K562 (cell line): ENCODE data around the gene NAT8L. TPM values are rescaled to one million over a fixed set of nuclear protein-coding genes. Genes with fewer than 3 reads are reported as not detected.
A peak's percentile ranks its signal among the peaks of the same experiment; 100 is the strongest.

Source experiments
- ATAC-seq: fragments of 200-7000 bp; cut with Tn5 transposase; 3 replicates; pipeline ENCODE4 v1.9.1; 2020; ENCODE audit warnings: moderate library complexity
- BruUV-seq: library from RNA; stranded (reverse); fragments of 400-500 nt; replicated peaks from 2 replicates; lab custom pipeline; 2021; lab: Mats Ljungman, UMichigan
- CTCF ChIA-PET: fragments of 300-600 bp; formaldehyde crosslinking; extraction: SDS; loops from one replicate; lab custom pipeline; 2021; ENCODE audit warnings: low intra/inter-chr PET ratio; lab: Yijun Ruan, JAX
- POLR2A ChIA-PET: fragments of 300-600, 350-650 bp; sonication (Branson Sonifier 250); formaldehyde crosslinking; extraction: SDS; loops from one replicate; lab custom pipeline; 2021; ENCODE audit warnings: antibody characterized with exemption, inconsistent platforms; lab: Yijun Ruan, JAX
- DNase-seq, 4 experiments: peaks; one replicate each; pipeline versions ENCODE4 v3.0.0 to v3.0.0-alpha.2; 2011 to 2018; ENCODE audit warnings: low spot score in 3 of 4, mixed read lengths in 3 of 4; ENCODE audit errors: extremely low read depth in 1 of 4
- FAIRE-seq: peaks from 2 replicates; lab custom pipeline; 2011; peaks lifted over from hg19 to GRCh38; lab: Jason Lieb, UNC
- H2AFZ ChIP-seq: 2 replicates; pipeline ENCODE4 v1.6.0; 2011; ENCODE audit warnings: low read depth, low read length, control low read depth, inconsistent platforms
- H3K27ac ChIP-seq: fragments of 200-600 bp; 3 replicates; pipeline ENCODE4 v1.8.0; 2011; ENCODE audit warnings: low read depth, mild to moderate bottlenecking, control low read depth, inconsistent platforms, low read length, moderate library complexity, mixed read lengths; ENCODE audit errors: extremely low read depth
- H3K27me3 ChIP-seq, 2 experiments: fragments of 300-600 bp in 1 of 2; 2 replicates in 1 of 2; 3 replicates in 1 of 2; pipeline versions ENCODE4 v1.6.0 to v1.8.0; 2011; ENCODE audit warnings: inconsistent platforms in 2 of 2, low read length in 2 of 2, mild to moderate bottlenecking in 1 of 2, mixed read lengths in 1 of 2, moderate library complexity in 1 of 2; ENCODE audit not compliant: control insufficient read depth in 2 of 2, insufficient read depth in 2 of 2
- H3K36me3 ChIP-seq: fragments of 300-600 bp; 3 replicates; pipeline ENCODE4 v1.8.0; 2011; ENCODE audit warnings: mild to moderate bottlenecking, low read length, inconsistent platforms; ENCODE audit not compliant: control insufficient read depth, insufficient read depth
- H3K4me1 ChIP-seq, 2 experiments: fragments of 200-600 bp in 1 of 2; replicated peaks in 1 of 2; 2 replicates in 1 of 2; 3 replicates in 1 of 2; pipeline versions ENCODE4 v1.5.1 to v1.8.0; 2011; ENCODE audit warnings: inconsistent platforms in 2 of 2, low read length in 2 of 2, mild to moderate bottlenecking in 1 of 2, mixed read lengths in 1 of 2, moderate library complexity in 1 of 2; ENCODE audit not compliant: control insufficient read depth in 2 of 2, insufficient read depth in 2 of 2
- H3K4me2 ChIP-seq: 2 replicates; pipeline ENCODE4 v1.6.1; 2011; ENCODE audit warnings: low read length, control low read depth, inconsistent platforms, mixed read lengths; ENCODE audit not compliant: insufficient read depth
- H3K4me3 ChIP-seq: fragments of 200-600 bp; sonication (generic), shearing (Covaris generic); 2 replicates; pipeline ENCODE4 v1.5.1; 2016; ENCODE audit warnings: control low read depth, inconsistent platforms
- H3K79me2 ChIP-seq: fragments of 200-600 bp; 3 replicates; pipeline ENCODE4 v1.8.0; 2011; ENCODE audit warnings: low read length, inconsistent platforms; ENCODE audit not compliant: control insufficient read depth, insufficient read depth
- H3K9ac ChIP-seq, 2 experiments: 2 replicates each; pipeline versions ENCODE4 v1.6.0 to v1.6.1; 2011; ENCODE audit warnings: low read depth in 2 of 2, low read length in 2 of 2, control low read depth in 1 of 2, inconsistent platforms in 1 of 2, mild to moderate bottlenecking in 1 of 2, mixed read lengths in 1 of 2; ENCODE audit not compliant: insufficient read depth in 1 of 2
- H3K9me1 ChIP-seq: one replicate; pipeline ENCODE4 v1.6.0; 2011; ENCODE audit warnings: inconsistent platforms, mild to moderate bottlenecking, low read length, moderate library complexity; ENCODE audit not compliant: control insufficient read depth, insufficient read depth
- H3K9me3 ChIP-seq: replicated peaks from 2 replicates; pipeline ENCODE4 v1.5.1; 2011; ENCODE audit warnings: low read depth, low read length, inconsistent platforms; ENCODE audit not compliant: control insufficient read depth, insufficient read depth
- H4K20me1 ChIP-seq: replicated peaks from 2 replicates; pipeline ENCODE4 v1.6.1; 2011; ENCODE audit warnings: low read length, inconsistent platforms, mixed read lengths; ENCODE audit not compliant: control insufficient read depth, insufficient read depth
- CREB1 ChIP-seq, 2 experiments: sonication (generic) in 1 of 2; formaldehyde crosslinking in 1 of 2; IDR thresholded peaks; 2 replicates each; pipeline versions ENCODE4 v1.6.1 to v1.8.0; 2012 to 2022; ENCODE audit warnings: inconsistent platforms in 1 of 2, mild to moderate bottlenecking in 1 of 2, missing genetic modification reagents in 1 of 2, moderate library complexity in 1 of 2
- ELF4 ChIP-seq: fragments of 450-650 bp; formaldehyde crosslinking; IDR thresholded peaks from 2 replicates; pipeline ENCODE4 v1.4.0; 2022; ENCODE audit warnings: missing genetic modification characterization
- FOXK1 ChIP-seq: sonication (generic); formaldehyde crosslinking; IDR thresholded peaks from 2 replicates; pipeline ENCODE4 v1.8.0; 2022; ENCODE audit warnings: missing genetic modification reagents, mild to moderate bottlenecking, borderline replicate concordance
- JUN ChIP-seq, 2 experiments: sonication (generic) in 1 of 2; formaldehyde crosslinking in 1 of 2; IDR thresholded peaks; 2 replicates each; pipeline versions ENCODE4 v1.6.1 to v1.8.0; 2012 to 2022; ENCODE audit warnings: borderline replicate concordance in 2 of 2, mild to moderate bottlenecking in 2 of 2, improper control_type of control experiment in 1 of 2, low read depth in 1 of 2, low read length in 1 of 2, missing genetic modification reagents in 1 of 2
- NBN ChIP-seq: fragments of 450-650 bp; IDR thresholded peaks from 2 replicates; pipeline ENCODE4 v1.6.1; 2016; ENCODE audit warnings: low read depth, mild to moderate bottlenecking
- NFYB ChIP-seq: IDR thresholded peaks from 2 replicates; pipeline ENCODE4 v1.6.1; 2011; ENCODE audit warnings: mild to moderate bottlenecking, moderate library complexity; ENCODE audit not compliant: insufficient read length; ENCODE audit errors: extremely low read depth
- SMARCC2 ChIP-seq: fragments of 450-650 bp; IDR thresholded peaks from 2 replicates; pipeline ENCODE4 v1.6.1; 2017; ENCODE audit warnings: antibody characterized with exemption, moderate library complexity, mild to moderate bottlenecking, low read depth
- TCF7 ChIP-seq: sonication (generic); IDR thresholded peaks from 2 replicates; pipeline ENCODE4 v1.6.1; 2016; ENCODE audit warnings: antibody characterized with exemption, borderline replicate concordance
- ZC3H8 ChIP-seq: fragments of 450-650 bp; IDR thresholded peaks from 2 replicates; pipeline ENCODE4 v1.6.1; 2017
- ZNF197 ChIP-seq: fragments of 200-800 bp; sonication (Bioruptor generic); IDR thresholded peaks from 2 replicates; pipeline ENCODE4 v1.6.1; 2016; ENCODE audit warnings: low read depth, missing genetic modification characterization, missing compliant biosample characterization
- ZSCAN32 ChIP-seq: fragments of 450-650 bp; formaldehyde crosslinking; IDR thresholded peaks from 2 replicates; pipeline ENCODE4 v1.4.0; 2020; ENCODE audit warnings: mild to moderate bottlenecking, moderate library complexity
- WGBS: fragments of 100-300 bp; shearing (Covaris generic); methylation state at CpG from one replicate; pipeline ENCODE4 v1.1.6; 2016; ENCODE audit warnings: low coverage, mixed read lengths; ENCODE audit not compliant: insufficient coverage; ENCODE audit errors: missing lambda C conversion rate; 5-methylcytosine and 5-hydroxymethylcytosine counted together
- in situ Hi-C: fragments of 300-500 bp; cut with MboI; formaldehyde crosslinking; loops from 4 replicates; pipeline ENCODE4 v1.15.0; 2018; ENCODE audit warnings: inconsistent platforms, mixed read lengths
- intact Hi-C: fragments of 100-400 bp; cut with micrococcal nuclease; formaldehyde crosslinking; loops from 2 replicates; pipeline ENCODE4 v1.14.2; 2022
- polyA plus RNA-seq, 8 experiments: library from polyadenylated mRNA; depleted of rRNA in 4 of 8; stranded (reverse) in 5 of 8; unstranded in 3 of 8; fragments of >200 nt; fragmentation: Nextera tagmentation in 2 of 8; fragmentation: Illumina TruSeq in 1 of 8; extraction: Ambion mirVana in 2 of 8; extraction: Trizol in 1 of 8; gene quantifications; 2 replicates each; pipeline versions ENCODE4 v1.2.1 to v1.2.3, GENCODE V29; 2011 to 2014; ENCODE audit warnings: inconsistent platforms in 1 of 8, missing spikeins in 1 of 8
- total RNA-seq, 7 experiments: library from RNA; depleted of rRNA in 6 of 7; stranded (reverse); fragments of >200 nt in 6 of 7; fragmentation: Illumina TruSeq in 2 of 7; extraction: Trizol in 2 of 7; gene quantifications; 2 replicates each; pipeline versions ENCODE4 v1.2.1 to v1.2.3, GENCODE V29; 2011 to 2021; ENCODE audit warnings: low replicate concordance in 1 of 7
- TF ChIP-seq, protein P1 (sequence below): fragments of 450-650 bp; IDR thresholded peaks from 2 replicates; pipeline ENCODE4 v1.6.1; 2017; ENCODE audit warnings: antibody characterized with exemption, mild to moderate bottlenecking
- TF ChIP-seq, protein P2 (sequence below), 2 experiments: fragments of 250-450 bp in 1 of 2; fragments of 450-650 bp in 1 of 2; sonication (Bioruptor Pico) in 1 of 2; IDR thresholded peaks; 2 replicates each; pipeline versions ENCODE4 v1.6.1 to v1.8.0; 2016 to 2021; ENCODE audit warnings: mild to moderate bottlenecking in 2 of 2, moderate library complexity in 2 of 2, missing compliant biosample characterization in 1 of 2, missing genetic modification characterization in 1 of 2
- TF ChIP-seq, protein P3 (sequence below): IDR thresholded peaks from 2 replicates; pipeline ENCODE4 v1.6.1; 2012; ENCODE audit warnings: low read depth, low read length, improper control_type of control experiment, borderline replicate concordance

The NAT8L gene
- total and polyA plus RNA-seq, 9 of the 15 experiments (the other 6 are each of a cell fraction or from before 2014, with no cell fraction given) = 0.06 to 11.0 (median 1.5) TPM

DNA sequence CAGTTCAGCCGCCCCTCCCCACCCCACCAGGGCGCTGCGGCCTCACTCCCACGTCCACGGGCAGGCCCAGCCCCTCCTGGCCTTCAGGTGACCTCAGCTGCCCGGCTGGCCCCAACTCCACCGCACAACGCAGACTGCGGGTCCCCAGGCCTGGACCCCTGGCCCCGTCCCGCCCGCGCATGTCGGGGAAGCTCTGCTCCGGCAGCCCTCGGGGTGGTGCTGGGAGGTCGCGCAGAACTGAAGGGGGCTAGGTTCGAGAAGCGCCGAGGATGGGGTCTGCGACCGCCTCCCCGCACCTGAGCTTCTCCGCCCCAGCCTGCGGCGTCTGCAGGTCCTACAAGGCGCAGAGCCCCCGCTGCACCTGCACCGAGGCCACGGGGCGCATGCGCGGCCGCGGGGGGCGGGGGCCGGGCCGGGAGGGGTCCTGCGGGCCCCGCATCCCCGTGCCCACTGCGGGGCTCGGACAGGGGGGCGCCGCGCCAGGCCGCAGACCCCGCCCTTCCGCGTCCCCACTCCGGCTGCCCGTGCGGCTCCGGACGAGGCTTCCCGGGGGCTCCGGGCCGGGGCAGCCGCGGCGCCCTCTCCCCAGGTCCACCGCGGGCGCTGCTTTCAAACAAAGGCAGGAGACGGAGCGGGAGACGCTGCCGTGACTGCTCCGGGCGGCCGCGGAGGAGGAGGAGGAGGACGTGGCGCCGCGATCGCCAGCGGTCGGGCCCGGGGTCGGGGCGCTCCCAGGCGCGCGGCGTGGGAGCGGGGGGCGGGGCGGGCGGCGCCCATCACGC is 672 bp upstream of the NAT8L start:
- no peaks in the 10 kb centered on the region for H3K27me3 ChIP-seq
- H2AFZ ChIP-seq = peak overlapping the region; percentile 74; the same call in 1 of the 2 replicates
- intact Hi-C loops = no loop called here
- TF ChIP-seq ZNF197 (CRISPR knock-in tag) (no peak), NFYB (no peak), ZSCAN32 (no peak), NBN (no peak), JUN (IDR thresholded peaks at IDR 0.05; ENCODE audit: borderline replicate concordance, low read depth, low read length) (no peak), JUN (CRISPR knock-in tag; IDR thresholded peaks at IDR 0.05; ENCODE audit: borderline replicate concordance) (no peak), FOXK1 (CRISPR knock-in tag) (no peak), TCF7 (no peak), SMARCC2 (no peak), CREB1 (IDR thresholded peaks at IDR 0.05) (no peak), CREB1 (CRISPR knock-in tag; IDR thresholded peaks at IDR 0.05) (no peak), ELF4 (CRISPR knock-in tag) (no peak), ZC3H8 (no peak)
- TF ChIP-seq, protein P1, sequence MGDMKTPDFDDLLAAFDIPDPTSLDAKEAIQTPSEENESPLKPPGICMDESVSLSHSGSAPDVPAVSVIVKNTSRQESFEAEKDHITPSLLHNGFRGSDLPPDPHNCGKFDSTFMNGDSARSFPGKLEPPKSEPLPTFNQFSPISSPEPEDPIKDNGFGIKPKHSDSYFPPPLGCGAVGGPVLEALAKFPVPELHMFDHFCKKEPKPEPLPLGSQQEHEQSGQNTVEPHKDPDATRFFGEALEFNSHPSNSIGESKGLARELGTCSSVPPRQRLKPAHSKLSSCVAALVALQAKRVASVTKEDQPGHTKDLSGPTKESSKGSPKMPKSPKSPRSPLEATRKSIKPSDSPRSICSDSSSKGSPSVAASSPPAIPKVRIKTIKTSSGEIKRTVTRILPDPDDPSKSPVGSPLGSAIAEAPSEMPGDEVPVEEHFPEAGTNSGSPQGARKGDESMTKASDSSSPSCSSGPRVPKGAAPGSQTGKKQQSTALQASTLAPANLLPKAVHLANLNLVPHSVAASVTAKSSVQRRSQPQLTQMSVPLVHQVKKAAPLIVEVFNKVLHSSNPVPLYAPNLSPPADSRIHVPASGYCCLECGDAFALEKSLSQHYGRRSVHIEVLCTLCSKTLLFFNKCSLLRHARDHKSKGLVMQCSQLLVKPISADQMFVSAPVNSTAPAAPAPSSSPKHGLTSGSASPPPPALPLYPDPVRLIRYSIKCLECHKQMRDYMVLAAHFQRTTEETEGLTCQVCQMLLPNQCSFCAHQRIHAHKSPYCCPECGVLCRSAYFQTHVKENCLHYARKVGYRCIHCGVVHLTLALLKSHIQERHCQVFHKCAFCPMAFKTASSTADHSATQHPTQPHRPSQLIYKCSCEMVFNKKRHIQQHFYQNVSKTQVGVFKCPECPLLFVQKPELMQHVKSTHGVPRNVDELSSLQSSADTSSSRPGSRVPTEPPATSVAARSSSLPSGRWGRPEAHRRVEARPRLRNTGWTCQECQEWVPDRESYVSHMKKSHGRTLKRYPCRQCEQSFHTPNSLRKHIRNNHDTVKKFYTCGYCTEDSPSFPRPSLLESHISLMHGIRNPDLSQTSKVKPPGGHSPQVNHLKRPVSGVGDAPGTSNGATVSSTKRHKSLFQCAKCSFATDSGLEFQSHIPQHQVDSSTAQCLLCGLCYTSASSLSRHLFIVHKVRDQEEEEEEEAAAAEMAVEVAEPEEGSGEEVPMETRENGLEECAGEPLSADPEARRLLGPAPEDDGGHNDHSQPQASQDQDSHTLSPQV = no peak
- TF ChIP-seq, protein P2, sequence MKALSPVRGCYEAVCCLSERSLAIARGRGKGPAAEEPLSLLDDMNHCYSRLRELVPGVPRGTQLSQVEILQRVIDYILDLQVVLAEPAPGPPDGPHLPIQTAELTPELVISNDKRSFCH (CRISPR knock-in tag; IDR thresholded peaks at IDR 0.05) = no peak
- TF ChIP-seq, protein P2 (tag; IDR thresholded peaks at IDR 0.05) = no peak
- TF ChIP-seq, protein P3, sequence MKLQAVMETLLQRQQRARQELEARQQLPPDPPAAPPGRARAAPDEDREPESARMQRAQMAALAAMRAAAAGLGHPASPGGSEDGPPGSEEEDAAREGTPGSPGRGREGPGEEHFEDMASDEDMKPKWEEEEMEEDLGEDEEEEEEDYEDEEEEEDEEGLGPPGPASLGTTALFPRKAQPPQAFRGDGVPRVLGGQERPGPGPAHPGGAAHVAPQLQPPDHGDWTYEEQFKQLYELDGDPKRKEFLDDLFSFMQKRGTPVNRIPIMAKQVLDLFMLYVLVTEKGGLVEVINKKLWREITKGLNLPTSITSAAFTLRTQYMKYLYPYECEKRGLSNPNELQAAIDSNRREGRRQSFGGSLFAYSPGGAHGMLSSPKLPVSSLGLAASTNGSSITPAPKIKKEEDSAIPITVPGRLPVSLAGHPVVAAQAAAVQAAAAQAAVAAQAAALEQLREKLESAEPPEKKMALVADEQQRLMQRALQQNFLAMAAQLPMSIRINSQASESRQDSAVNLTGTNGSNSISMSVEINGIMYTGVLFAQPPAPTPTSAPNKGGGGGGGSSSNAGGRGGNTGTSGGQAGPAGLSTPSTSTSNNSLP = no peak

More for the DNA sequence above, 672 bp upstream of the NAT8L start:
- H3K4me1 ChIP-seq = peaks cover 0 to 47% of the 10 kb centered on the region in 2 experiments; a peak in 3 of 5 replicates
- peak; percentile 56 for ATAC-seq
- DNase-seq = peak; percentile 45 to 82 (median 81)
- no peak overlapping the region for H3K27ac ChIP-seq
- peak overlapping the region; percentile 53 for H3K4me3 ChIP-seq
- no peaks in the 10 kb centered on the region for H3K9me3 ChIP-seq
- BruUV-seq = no TSS peak
- H3K4me2 ChIP-seq = peak overlapping the region; percentile 63; the same call in 1 of the 2 replicates
- CTCF ChIA-PET = no interaction called here
- in situ Hi-C loops = no loop called here
- H3K36me3 ChIP-seq = no peaks in the 10 kb centered on the region; the same call in 2 of the 3 replicates
- peak overlapping the region in 1 of 2 experiments; percentile 81; a peak in 2 of 4 replicates for H3K9ac ChIP-seq
- POLR2A ChIA-PET = interaction anchor here (0.5 to 1.3 kb wide), 3 partner anchors 8 to 50 kb away, joined by 3 read pairs; no protein-coding TSS in a partner anchor
- no peaks in the 10 kb centered on the region for H3K9me1 ChIP-seq
- no peak for FAIRE-seq
- H4K20me1 ChIP-seq = no peaks in the 10 kb centered on the region
- 23% methylated on average over 13 of the region's 93 CpGs for WGBS
- H3K79me2 ChIP-seq = no peaks in the 10 kb centered on the region
